NCI-H2196 treated with DMSO at 0.1 percent for 48 hours (cell line): ENCODE measurements around the gene CCDC126.
"Not testable (repeated sequence)": the region's sequence is repeated elsewhere in the genome, so short reads cannot be mapped to it uniquely, and the experiment has no call there.

Experiments used
- DNase-seq: peaks from one replicate; lab custom pipeline; 2025; ENCODE audit not compliant: unreplicated experiment; lab: John Stamatoyannopoulos, UW

The CCDC126 gene

GRCh38 chr7:23597094-23598091 is at the start of gene CCDC126:
CCDC126 (plus strand) TSS chr7:23597382; CDS start chr7:23611316, 13,934 bp downstream.
- DNase-seq = peak; percentile 71

DNA sequence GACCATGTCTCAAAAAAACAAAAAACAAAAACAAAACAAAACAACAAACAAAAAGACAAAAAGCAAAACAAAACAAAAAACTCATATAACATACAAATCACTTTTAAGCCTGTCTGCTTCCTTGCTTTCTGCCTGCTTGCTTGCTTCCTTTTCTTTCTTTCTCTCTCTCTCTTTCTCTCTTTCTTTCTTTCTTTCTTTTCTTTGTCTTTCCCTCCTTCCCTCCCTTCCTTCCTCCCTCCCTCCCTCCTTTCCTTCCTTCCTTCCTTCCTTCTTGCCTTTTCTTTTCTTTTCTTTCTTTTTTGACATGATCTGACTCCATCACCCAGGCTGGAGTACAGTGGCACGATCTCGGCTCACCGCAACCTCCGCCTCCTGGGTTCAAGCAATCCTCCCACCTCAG is 49.5 kb upstream of the CCDC126 start:
- no peak for DNase-seq

- no peak for DNase-seq
Measured at GRCh38 chr7:23558303-23558702, 38.9 kb upstream of the CCDC126 start.

GRCh38 chr7:23570592-23571200 is 26.5 kb upstream of the CCDC126 start:
- DNase-seq = peak; percentile 44

DNA sequence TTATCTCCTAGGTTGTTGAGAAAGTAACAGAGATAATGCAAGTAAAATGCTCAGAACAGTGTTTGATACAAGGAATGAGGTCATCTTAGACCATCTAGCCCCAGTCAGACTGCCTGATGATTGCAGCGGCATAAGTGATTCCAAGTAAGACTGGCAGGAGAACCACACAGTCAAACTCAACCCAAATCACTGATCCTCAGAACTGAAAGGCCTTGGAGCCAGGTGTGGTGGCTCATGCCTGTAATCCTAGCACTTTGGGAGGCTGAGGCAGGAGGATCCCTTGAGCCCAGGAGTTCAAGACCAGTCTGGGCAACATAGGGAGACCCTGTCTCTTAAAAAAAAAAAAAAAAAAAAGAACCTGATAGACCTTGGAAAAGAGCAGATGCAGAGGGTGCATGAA is 15.2 kb upstream of the CCDC126 start:
- not testable (repeated sequence) for DNase-seq

DNA sequence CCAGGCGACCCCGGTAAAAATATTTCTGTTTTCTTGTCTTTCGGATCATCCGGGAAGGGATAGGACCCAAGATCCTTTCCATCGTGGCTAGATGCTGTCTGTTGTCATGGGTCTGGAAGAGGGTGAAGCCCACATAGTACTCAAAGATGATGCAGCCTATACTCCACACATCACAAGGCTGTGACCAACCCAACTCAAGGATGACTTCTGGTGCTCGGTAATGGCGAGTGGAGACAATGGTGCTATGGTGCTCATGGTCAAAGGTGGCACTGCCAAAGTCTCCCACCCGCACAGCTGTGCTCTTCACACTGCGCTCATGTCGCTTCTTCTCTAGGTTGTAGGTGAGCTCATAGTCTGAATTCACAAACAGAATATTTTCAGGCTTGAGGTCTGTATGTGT is 11.9 kb upstream of the CCDC126 start:
- not testable (repeated sequence) for DNase-seq

- no peak for DNase-seq
Measured at GRCh38 chr7:23586159-23586558, 11.0 kb upstream of the CCDC126 start.

DNA sequence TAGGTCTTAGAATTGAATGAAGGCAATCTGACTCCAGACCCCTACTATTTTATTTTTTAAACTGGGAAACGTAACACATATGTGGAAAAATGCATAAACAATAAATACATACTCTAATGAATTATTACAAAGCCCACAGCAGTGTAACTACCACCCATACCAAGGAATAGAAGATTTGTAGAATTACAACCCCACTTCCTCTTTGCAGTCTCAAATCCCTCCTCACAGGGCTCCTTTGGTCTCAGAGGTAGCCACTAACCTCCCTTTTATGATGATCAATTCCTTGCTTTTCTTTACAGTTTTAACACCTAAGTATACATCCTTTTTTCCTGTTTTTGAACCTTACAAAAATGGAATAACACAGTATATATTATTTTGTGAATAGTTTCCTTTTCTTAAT is 6.7 kb upstream of the CCDC126 start:
- no peak for DNase-seq

GRCh38 chr7:23593706-23594105 is 3.5 kb upstream of the CCDC126 start:
- DNase-seq = no peak

- no peak for DNase-seq
Measured at GRCh38 chr7:23594879-23595604, 2.1 kb upstream of the CCDC126 start.

DNA sequence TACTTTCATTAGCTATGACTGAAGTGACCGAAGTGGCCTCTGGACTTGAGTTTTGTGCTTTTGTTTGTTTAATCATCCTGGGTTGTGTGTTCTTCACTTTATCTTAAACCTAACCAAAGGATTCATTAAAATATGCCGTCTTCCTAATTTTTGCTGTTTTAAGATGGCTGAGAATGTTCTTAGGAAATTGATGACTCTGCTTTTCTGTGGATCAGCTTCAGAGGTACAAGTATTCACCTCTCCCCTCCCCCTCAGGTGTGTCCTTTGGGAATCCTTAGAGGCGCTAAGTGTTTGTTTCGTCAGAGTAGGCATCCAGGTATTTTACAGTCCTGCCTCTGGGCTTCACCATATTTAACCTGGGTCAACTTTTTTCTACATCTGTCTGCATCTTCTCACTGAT is 1.1 kb downstream of the CCDC126 start:
- DNase-seq = no peak

DNA sequence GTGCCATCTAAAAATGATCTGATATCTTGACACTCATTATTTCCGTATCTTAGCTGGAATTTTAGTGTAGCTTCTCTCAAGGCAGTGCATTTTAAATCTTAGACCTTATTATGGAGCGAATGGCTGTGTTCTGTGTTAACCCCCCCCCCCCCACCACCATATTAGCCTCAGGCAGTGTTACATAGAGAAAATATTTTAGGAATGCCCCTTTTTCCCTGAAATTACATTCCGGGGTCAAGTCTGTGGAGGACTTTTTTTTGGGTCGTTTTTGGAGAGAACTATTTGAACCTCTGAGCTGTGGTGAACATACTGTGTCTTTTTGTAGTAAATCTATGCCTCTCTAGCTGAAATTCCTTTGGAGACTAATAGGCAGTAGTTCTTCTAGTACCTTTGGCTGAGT is 3.1 kb downstream of the CCDC126 start:
- DNase-seq = no peak

DNA sequence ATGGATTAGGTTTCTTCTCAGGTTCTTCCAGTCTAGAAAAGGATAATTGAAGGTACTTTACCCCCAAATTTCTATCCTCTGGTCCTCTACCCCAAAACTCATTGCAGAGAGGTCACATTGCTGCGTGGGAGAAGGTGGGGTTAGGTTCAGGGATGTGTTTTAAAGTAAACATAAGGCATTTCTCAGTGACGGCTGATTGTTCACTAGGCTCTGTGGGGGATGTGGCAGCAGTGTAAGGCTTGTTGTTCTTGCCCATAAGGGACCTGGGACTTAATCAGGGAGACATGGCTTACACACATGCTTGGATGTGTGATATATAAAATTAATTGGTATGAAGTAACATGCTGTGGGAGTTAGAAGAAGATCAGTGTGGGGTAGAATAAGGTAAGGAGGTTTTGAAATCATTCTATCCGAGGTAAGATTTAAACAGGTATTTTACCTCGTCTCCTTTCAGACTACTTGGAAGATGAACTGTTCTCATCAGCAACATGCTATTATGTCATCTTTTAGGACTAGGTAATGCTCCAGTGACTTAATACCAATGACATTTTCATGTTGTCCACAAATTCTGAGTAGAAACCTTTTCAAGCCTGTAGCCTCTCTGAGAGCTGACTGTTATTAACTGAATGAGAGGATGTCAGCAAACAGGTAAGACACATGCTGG is 6.6 kb downstream of the CCDC126 start:
- DNase-seq = no peak

- DNase-seq = no peak
Measured at GRCh38 chr7:23604296-23604640, 7.1 kb downstream of the CCDC126 start.

DNA sequence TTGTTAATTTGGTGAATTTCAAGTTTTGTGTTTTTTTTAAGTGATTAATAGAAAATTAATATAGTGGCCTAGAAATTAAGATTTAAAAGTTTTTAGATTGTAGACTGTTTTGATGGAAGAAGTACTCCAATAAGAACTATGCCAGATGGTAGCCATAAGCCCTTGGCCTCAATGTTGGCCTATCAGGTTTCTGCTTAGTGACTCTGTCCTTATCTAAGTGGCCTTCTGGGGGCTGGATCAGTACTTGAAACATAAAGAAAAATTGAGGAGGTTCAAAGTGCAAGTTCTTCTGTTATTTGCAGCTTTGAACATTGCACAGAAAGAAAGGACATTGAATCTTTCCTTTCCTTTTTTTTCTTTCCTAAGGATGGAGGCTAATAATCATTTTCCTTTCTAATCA is 9.9 kb downstream of the CCDC126 start:
- DNase-seq = no peak

DNA sequence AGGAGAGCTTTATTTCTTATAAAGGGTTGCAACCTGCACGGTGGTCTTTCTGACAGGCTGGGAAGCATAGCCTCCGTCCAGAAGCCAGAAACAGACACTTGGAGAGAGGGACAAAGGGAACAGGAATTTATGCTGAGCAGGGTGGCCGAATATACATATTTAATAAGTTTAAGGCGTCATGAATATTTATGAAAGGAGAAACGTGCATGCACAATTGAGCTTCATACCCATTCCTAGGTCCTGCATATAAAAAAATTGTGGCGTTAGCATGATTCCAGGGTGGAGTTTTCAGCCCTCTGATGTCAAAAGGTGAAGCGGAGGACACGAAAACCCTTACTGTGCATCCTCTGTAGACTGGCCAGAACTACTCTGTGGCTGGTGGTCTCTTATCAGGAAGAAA is 10.7 kb downstream of the CCDC126 start:
- no peak for DNase-seq

GRCh38 chr7:23615331-23615730 is 18.1 kb downstream of the CCDC126 start:
- no peak for DNase-seq

- DNase-seq = no peak
Measured at GRCh38 chr7:23616593-23616992, 19.4 kb downstream of the CCDC126 start.

DNA sequence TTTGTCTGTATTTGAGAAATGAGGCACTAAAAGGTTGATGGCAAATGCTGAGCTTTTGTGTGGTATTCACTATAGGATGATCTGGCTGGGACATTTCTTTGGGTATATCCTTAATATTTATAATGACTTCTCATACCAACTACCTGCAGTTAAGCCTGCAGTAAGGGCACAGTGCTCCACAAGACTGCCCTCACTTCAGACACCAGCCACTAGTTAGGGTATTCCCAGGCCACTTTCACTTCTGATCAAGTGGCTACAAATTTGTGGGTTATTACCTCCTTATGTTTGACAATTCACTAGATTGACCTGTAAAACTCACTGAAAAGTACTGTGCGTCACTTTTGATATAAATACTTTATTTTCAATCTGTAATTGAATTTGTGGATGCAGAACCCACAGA is 20.3 kb downstream of the CCDC126 start:
- no peak for DNase-seq

- DNase-seq = no peak
Measured at GRCh38 chr7:23618241-23618640, 21.1 kb downstream of the CCDC126 start.

DNA sequence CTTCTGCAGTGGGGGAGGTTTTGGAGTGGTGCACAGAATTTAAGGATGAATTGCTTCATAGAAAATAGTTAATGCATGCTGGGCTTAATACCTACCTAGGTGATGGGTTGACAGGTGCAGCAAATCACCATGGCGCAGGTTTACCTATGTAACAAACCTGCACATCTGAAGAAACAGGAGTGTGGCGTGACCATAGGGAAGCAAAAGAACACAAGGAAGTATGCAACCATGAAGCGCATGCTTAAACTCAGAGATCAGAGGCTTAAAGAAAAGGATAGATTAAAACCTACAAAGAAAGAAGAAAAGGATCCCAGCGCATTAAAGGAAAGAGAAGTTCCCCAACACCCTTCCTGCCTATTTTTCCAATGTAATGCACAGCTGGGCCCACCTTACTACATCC is 22.0 kb downstream of the CCDC126 start:
- no peak for DNase-seq
